Breast epithelium (tissue), 4 donors: Measurements from ENCODE around the gene ARMC9. TPM values are rescaled to one million over a fixed set of nuclear protein-coding genes. Genes with fewer than 3 reads are reported as not detected.

Experiments used
- DNase-seq, 2 donors: peaks; one replicate each; pipeline ENCODE4 v3.0.0-alpha.2; 2019; ENCODE audit warnings: low spot score in 2 of 2
- H3K27ac ChIP-seq, 2 donors: fragments of 200-600 bp; sonication (generic) in 1 of 2; one replicate each; pipeline ENCODE4 v1.5.1; 2016 to 2019; ENCODE audit warnings: mild to moderate bottlenecking in 1 of 2
- H3K27me3 ChIP-seq, 2 donors: fragments of 200-600 bp; sonication (generic) in 1 of 2; one replicate each; pipeline versions ENCODE4 v1.5.1 to v1.6.0; 2017 to 2019; ENCODE audit warnings: control low read depth in 1 of 2, mild to moderate bottlenecking in 1 of 2
- H3K36me3 ChIP-seq: fragments of 200-600 bp; one replicate; pipeline ENCODE4 v1.5.1; 2019
- H3K4me1 ChIP-seq, 2 donors: fragments of 200-600 bp; sonication (generic); one replicate each; pipeline ENCODE4 v1.5.1; 2016 to 2019; ENCODE audit warnings: control low read depth in 1 of 2
- H3K4me3 ChIP-seq, 3 donors: fragments of 200-600 bp; sonication (generic); 1 replicate in 2 of 3; 2 replicates in 1 of 3; pipeline ENCODE4 v1.5.1; 2016 to 2019; ENCODE audit warnings: mild to moderate bottlenecking in 3 of 3, moderate library complexity in 2 of 3
- H3K9me3 ChIP-seq, 2 donors: fragments of 200-600 bp; sonication (generic) in 1 of 2; one replicate each; pipeline ENCODE4 v1.5.1; 2016 to 2019; ENCODE audit warnings: control low read depth in 1 of 2
- CTCF ChIP-seq, 3 donors: fragments of 450-650 bp; IDR thresholded peaks; one replicate each; pipeline ENCODE4 v1.5.1; 2016 to 2017; ENCODE audit warnings: antibody characterized with exemption in 3 of 3, mild to moderate bottlenecking in 3 of 3, moderate library complexity in 3 of 3
- POLR2A ChIP-seq: fragments of 450-650 bp; IDR thresholded peaks from one replicate; pipeline ENCODE4 v1.6.1; 2016; ENCODE audit warnings: antibody characterized with exemption, mild to moderate bottlenecking, moderate library complexity
- POLR2AphosphoS5 ChIP-seq, 3 donors: sonication (generic); formaldehyde crosslinking; IDR thresholded peaks; one replicate each; pipeline ENCODE4 v1.6.1; 2017; ENCODE audit warnings: antibody characterized with exemption in 3 of 3
- intact Hi-C: fragments of 100-400 bp; cut with DNase I; formaldehyde crosslinking; loops from one replicate; pipeline ENCODE4 v1.15.1; 2023; ENCODE audit warnings: low total_unique reads
- total RNA-seq, 3 donors: library from RNA; depleted of rRNA; stranded (reverse); fragments of >200 nt; gene quantifications; one replicate each; pipeline ENCODE4 v1.1.0, GENCODE V29; 2016

The ARMC9 gene
- total RNA-seq, 3 donors from 2014 or later, result 4.0 to 20.8 (median 18.0) TPM

- Histone ChIP-seq H3K27ac (no peak overlapping the region), H3K4me3 (no peak overlapping the region), H3K36me3 (no peaks in the 10 kb centered on the region), H3K4me1 (peaks cover 0 to 3% of the 10 kb centered on the region in 2 donors), H3K9me3 (no peaks in the 10 kb centered on the region), H3K27me3 (no peaks in the 10 kb centered on the region)
- TF ChIP-seq POLR2A (no peak), POLR2AphosphoS5 (IDR thresholded peaks at IDR 0.05) (no peak), CTCF (IDR thresholded peaks at IDR 0.05) (no peak)
- no peak for DNase-seq
- intact Hi-C loops, result no loop called here
Observed at GRCh38 chr2:231183851-231184250, 14.6 kb upstream of the ARMC9 start.

DNA sequence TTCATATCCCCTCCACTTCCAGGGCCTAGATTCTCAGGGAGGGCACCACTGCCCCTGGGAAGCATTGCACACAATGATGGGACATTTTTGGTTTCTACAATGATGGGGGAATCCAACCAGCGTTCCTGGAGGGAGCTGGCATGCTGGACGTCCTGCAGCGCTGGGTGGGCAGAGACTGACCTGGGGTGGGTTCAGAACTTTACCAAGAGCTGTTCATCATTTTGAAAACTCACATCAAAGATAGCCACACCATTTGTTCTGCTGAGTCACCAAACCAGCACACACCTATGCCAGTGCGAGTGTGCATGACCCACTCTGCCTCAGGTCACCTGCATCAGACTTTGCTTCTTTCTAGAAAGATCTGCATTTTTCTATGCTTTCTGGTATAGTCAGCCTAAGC lies 14.1 kb upstream of the ARMC9 start:
- no peak overlapping the region for H3K27ac ChIP-seq
- no peak overlapping the region for H3K4me3 ChIP-seq
- no peaks in the 10 kb centered on the region for H3K36me3 ChIP-seq
- H3K27me3 ChIP-seq, result no peaks in the 10 kb centered on the region
- intact Hi-C loops, result no loop called here
- DNase-seq, result no peak
- no peaks in the 10 kb centered on the region for H3K9me3 ChIP-seq
- no peak for TF ChIP-seq POLR2AphosphoS5 (IDR thresholded peaks at IDR 0.05)
- TF ChIP-seq POLR2A, result no peak
- no peak for TF ChIP-seq CTCF (IDR thresholded peaks at IDR 0.05)
- H3K4me1 ChIP-seq, result peaks cover 0 to 3% of the 10 kb centered on the region in 2 donors

GRCh38 chr2:231185050-231185725 lies 13.2 kb upstream of the ARMC9 start:
- Histone ChIP-seq H3K36me3 (no peaks in the 10 kb centered on the region), H3K27ac (peak overlapping the region in 1 of 2 donors; percentile 69), H3K9me3 (no peaks in the 10 kb centered on the region), H3K4me1 (peaks cover 0 to 3% of the 10 kb centered on the region in 2 donors), H3K27me3 (no peaks in the 10 kb centered on the region), H3K4me3 (no peak overlapping the region)
- intact Hi-C loops, result no loop called here
- no peak for TF ChIP-seq CTCF (IDR thresholded peaks at IDR 0.05)
- no peak for TF ChIP-seq POLR2AphosphoS5 (IDR thresholded peaks at IDR 0.05)
- TF ChIP-seq POLR2A, result no peak
- no peak for DNase-seq

DNA sequence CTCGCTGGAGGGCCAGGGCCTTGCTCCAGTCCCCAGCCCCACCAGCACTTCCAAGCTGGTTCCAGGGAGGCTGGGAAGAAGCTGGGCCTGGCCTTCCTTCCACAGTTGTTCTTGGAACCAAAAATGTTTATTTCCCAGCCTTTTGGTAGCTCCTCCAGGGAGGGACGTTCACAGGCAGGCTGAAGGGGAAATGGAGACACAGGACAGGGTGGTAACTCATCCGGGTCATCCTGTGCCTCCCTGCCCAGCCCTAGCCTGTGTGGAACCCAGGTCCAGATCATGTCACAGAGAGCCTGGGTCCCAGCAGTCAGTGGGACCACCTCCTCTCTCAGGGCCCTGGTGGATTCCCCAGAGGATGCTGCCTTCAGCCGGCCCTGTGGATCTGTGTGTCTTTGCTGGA lies 12.5 kb upstream of the ARMC9 start:
- peak overlapping the region in 1 of 2 donors; percentile 69 for H3K27ac ChIP-seq
- TF ChIP-seq POLR2AphosphoS5 (IDR thresholded peaks at IDR 0.05), result no peak
- TF ChIP-seq POLR2A, result no peak
- no peak for TF ChIP-seq CTCF (IDR thresholded peaks at IDR 0.05)
- H3K27me3 ChIP-seq, result no peaks in the 10 kb centered on the region
- H3K36me3 ChIP-seq, result no peaks in the 10 kb centered on the region
- DNase-seq, result no peak
- no peaks in the 10 kb centered on the region for H3K9me3 ChIP-seq
- H3K4me1 ChIP-seq, result peaks cover 0 to 9% of the 10 kb centered on the region in 2 donors
- H3K4me3 ChIP-seq, result no peak overlapping the region
- intact Hi-C loops, result no loop called here

- no peak for DNase-seq
- intact Hi-C loops, result no loop called here
- Histone ChIP-seq H3K9me3 (no peaks in the 10 kb centered on the region), H3K4me3 (no peak overlapping the region), H3K27me3 (no peaks in the 10 kb centered on the region), H3K27ac (peak overlapping the region in 1 of 2 donors; percentile 69), H3K36me3 (no peaks in the 10 kb centered on the region), H3K4me1 (peaks cover 0 to 9% of the 10 kb centered on the region in 2 donors)
- no peak for TF ChIP-seq POLR2AphosphoS5 (IDR thresholded peaks at IDR 0.05)
- no peak for TF ChIP-seq CTCF (IDR thresholded peaks at IDR 0.05)
- no peak for TF ChIP-seq POLR2A
Observed at GRCh38 chr2:231186325-231186724, 12.1 kb upstream of the ARMC9 start.
